Vagina (tissue), 2 donors: ENCODE data around the gene ICA1L.

ENCODE experiments used
- POLR2A ChIP-seq, 2 donors: fragments of 450-650 bp; IDR thresholded peaks; one replicate each; pipeline ENCODE4 v1.6.1; 2017; ENCODE audit warnings: antibody characterized with exemption in 2 of 2, mild to moderate bottlenecking in 2 of 2, moderate library complexity in 2 of 2
- POLR2AphosphoS5 ChIP-seq, 2 donors: sonication (generic); formaldehyde crosslinking; IDR thresholded peaks; one replicate each; pipeline ENCODE4 v1.9.0; 2017; ENCODE audit warnings: antibody characterized with exemption in 2 of 2, mild to moderate bottlenecking in 2 of 2, low read depth in 1 of 2; ENCODE audit not compliant: insufficient read depth in 1 of 2
- TF ChIP-seq, protein P1 (sequence below), 3 experiments: fragments of 450-650 bp in 2 of 3; fragments of 200-600 bp in 1 of 3; sonication (generic) in 1 of 3; IDR thresholded peaks; one replicate each; pipeline ENCODE4 v1.5.1; 2017 to 2019; ENCODE audit warnings: antibody characterized with exemption in 3 of 3, mild to moderate bottlenecking in 2 of 3, moderate library complexity in 2 of 3

DNA sequence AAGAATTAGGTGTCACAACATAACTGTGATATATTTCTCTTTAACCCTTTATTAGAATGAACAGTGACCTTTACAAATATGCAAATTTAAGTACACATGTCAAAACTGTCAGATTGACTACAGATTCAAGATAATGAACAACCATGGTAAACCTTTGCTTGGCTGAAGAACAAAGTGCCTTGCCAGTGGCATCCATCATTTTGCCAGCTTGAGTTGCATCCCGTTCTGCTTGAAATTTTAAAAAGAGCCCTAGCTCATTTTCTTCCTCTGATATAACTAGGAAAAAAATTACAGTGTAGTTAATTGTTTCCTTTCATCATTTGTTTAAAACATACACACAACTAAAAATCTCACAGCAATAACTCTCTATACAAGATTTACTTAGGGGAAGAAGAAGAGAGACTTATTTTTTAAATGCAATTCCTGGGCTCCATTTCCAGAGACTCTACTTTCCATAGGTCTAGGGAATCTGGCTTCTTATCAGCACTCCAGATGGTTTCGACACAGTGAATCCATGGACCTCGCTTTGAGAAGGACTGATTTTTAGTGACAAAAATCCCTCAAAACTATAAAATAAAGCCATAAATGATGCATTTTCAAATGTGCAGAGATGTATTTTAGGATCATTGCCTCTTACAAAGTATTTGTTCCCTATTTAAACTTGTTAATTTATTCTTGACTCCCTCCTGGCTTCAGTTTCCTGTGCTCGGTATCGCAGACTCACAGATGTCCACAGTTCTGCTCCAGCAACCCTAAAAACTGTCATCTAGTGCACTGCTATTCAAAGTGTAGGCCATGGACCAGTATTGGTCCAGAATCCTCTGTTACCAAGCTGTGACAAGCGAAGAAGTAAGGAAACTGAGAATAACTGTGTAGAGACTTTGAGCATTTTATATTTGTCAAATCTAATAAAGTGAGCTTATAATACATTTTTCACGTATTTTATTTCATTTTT is 50.1 kb downstream of the ICA1L start:
- TF ChIP-seq, protein P1, sequence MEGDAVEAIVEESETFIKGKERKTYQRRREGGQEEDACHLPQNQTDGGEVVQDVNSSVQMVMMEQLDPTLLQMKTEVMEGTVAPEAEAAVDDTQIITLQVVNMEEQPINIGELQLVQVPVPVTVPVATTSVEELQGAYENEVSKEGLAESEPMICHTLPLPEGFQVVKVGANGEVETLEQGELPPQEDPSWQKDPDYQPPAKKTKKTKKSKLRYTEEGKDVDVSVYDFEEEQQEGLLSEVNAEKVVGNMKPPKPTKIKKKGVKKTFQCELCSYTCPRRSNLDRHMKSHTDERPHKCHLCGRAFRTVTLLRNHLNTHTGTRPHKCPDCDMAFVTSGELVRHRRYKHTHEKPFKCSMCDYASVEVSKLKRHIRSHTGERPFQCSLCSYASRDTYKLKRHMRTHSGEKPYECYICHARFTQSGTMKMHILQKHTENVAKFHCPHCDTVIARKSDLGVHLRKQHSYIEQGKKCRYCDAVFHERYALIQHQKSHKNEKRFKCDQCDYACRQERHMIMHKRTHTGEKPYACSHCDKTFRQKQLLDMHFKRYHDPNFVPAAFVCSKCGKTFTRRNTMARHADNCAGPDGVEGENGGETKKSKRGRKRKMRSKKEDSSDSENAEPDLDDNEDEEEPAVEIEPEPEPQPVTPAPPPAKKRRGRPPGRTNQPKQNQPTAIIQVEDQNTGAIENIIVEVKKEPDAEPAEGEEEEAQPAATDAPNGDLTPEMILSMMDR (IDR thresholded peaks at IDR 0.05), result no peak
- TF ChIP-seq POLR2A (IDR thresholded peaks at IDR 0.05) (no peak), POLR2AphosphoS5 (IDR thresholded peaks at IDR 0.05; ENCODE audit: insufficient read depth in 1 of 2, low read depth in 1 of 2) (no peak)
